CD4-positive, alpha-beta T cell treated with Interleukin-15 for 1 hour (primary cell): ENCODE data around the gene CBR4.

Experiments
- DNase-seq: peaks from one replicate; pipeline ENCODE4 v3.0.0-alpha.2; 2020

The CBR4 gene

GRCh38 chr4:169032883-169033645, 23.0 kb upstream of the CBR4 start:
- DNase-seq = no peak

- no peak for DNase-seq
These were observed 22.1 kb upstream of the CBR4 start for GRCh38 chr4:169032194-169032593.

- no peak for DNase-seq
These were observed 21.3 kb upstream of the CBR4 start for GRCh38 chr4:169031392-169031791.

- no peak for DNase-seq
These were observed 20.5 kb upstream of the CBR4 start for GRCh38 chr4:169030562-169030982.

GRCh38 chr4:169029947-169030346, 19.9 kb upstream of the CBR4 start:
- DNase-seq = no peak

GRCh38 chr4:169027663-169028062, 17.6 kb upstream of the CBR4 start:
- no peak for DNase-seq

- DNase-seq = no peak
These were observed 15.1 kb upstream of the CBR4 start for GRCh38 chr4:169025184-169025583.

GRCh38 chr4:169024762-169025161, 14.7 kb upstream of the CBR4 start:
- no peak for DNase-seq

GRCh38 chr4:169018406-169018805, 8.4 kb upstream of the CBR4 start:
- no peak for DNase-seq

- DNase-seq = no peak
These were observed 7.9 kb upstream of the CBR4 start for GRCh38 chr4:169017971-169018370.

- DNase-seq = no peak
These were observed 5.2 kb upstream of the CBR4 start for GRCh38 chr4:169015186-169015623.

GRCh38 chr4:169014586-169014985, 4.5 kb upstream of the CBR4 start:
- no peak for DNase-seq

GRCh38 chr4:169013396-169013795, 3.3 kb upstream of the CBR4 start:
- DNase-seq = no peak

- no peak for DNase-seq
These were observed 2.0 kb upstream of the CBR4 start for GRCh38 chr4:169012049-169012448.

- peak; percentile 47 for DNase-seq
These were observed 550 bp downstream of the CBR4 start for GRCh38 chr4:169009286-169010124.

- DNase-seq = no peak
These were observed 4.5 kb downstream of the CBR4 start for GRCh38 chr4:169005453-169006099.

- DNase-seq = no peak
These were observed 9.7 kb downstream of the CBR4 start for GRCh38 chr4:169000315-169000714.

GRCh38 chr4:168999809-169000208, 10.2 kb downstream of the CBR4 start:
- no peak for DNase-seq

- DNase-seq = no peak
These were observed 11.5 kb downstream of the CBR4 start for GRCh38 chr4:168998596-168998995.

GRCh38 chr4:168995537-168996295, 14.3 kb downstream of the CBR4 start:
- DNase-seq = no peak

GRCh38 chr4:168994958-168995357, 15.1 kb downstream of the CBR4 start:
- no peak for DNase-seq

- no peak for DNase-seq
These were observed 16.1 kb downstream of the CBR4 start for GRCh38 chr4:168993714-168994510.
